H9 (cell line): ENCODE measurements around the gene NRXN3. TPM values are rescaled to one million over a fixed set of nuclear protein-coding genes. Genes with fewer than 3 reads are reported as not detected.

ENCODE experiments used
- DNase-seq: peaks from one replicate; pipeline ENCODE4 v3.0.0-alpha.2; 2017
- H2AFZ ChIP-seq: one replicate; pipeline ENCODE4 v1.6.1; 2013; ENCODE audit warnings: mild to moderate bottlenecking, low read length, control low read depth, moderate library complexity
- H2AK5ac ChIP-seq: 2 replicates; pipeline ENCODE4 v1.6.1; 2013; ENCODE audit warnings: low read length, control low read depth, mixed read lengths; ENCODE audit not compliant: insufficient read length
- H2BK120ac ChIP-seq: one replicate; pipeline ENCODE4 v1.6.1; 2013; ENCODE audit warnings: low read depth, mild to moderate bottlenecking, low read length, control low read depth, inconsistent platforms; ENCODE audit not compliant: poor library complexity, severe bottlenecking
- H2BK12ac ChIP-seq: 2 replicates; pipeline ENCODE4 v1.6.1; 2013; ENCODE audit warnings: low read length, control low read depth, mixed read lengths, low read depth; ENCODE audit not compliant: insufficient read length
- H2BK15ac ChIP-seq: 2 replicates; pipeline ENCODE4 v1.6.1; 2013; ENCODE audit warnings: low read depth, low read length, control low read depth
- H2BK20ac ChIP-seq: one replicate; pipeline ENCODE4 v1.6.1; 2013; ENCODE audit warnings: low read depth, mild to moderate bottlenecking, low read length, control low read depth, inconsistent platforms; ENCODE audit not compliant: poor library complexity, severe bottlenecking
- H2BK5ac ChIP-seq: 2 replicates; pipeline ENCODE4 v1.6.1; 2013; ENCODE audit warnings: low read length, control low read depth, mixed read lengths; ENCODE audit not compliant: insufficient read length
- H3K14ac ChIP-seq: 2 replicates; pipeline ENCODE4 v1.6.1; 2013; ENCODE audit warnings: low read length, control low read depth; ENCODE audit not compliant: insufficient read depth
- H3K18ac ChIP-seq: 2 replicates; pipeline ENCODE4 v1.6.1; 2013; ENCODE audit warnings: low read depth, mild to moderate bottlenecking, mixed read lengths, low read length, control low read depth; ENCODE audit not compliant: insufficient read length
- H3K23ac ChIP-seq: 2 replicates; pipeline ENCODE4 v1.6.1; 2013; ENCODE audit warnings: low read length, control low read depth, mixed read lengths, low read depth; ENCODE audit not compliant: insufficient read length
- H3K23me2 ChIP-seq: 2 replicates; pipeline ENCODE4 v1.6.1; 2013; ENCODE audit warnings: low read depth, mild to moderate bottlenecking, mixed read lengths, low read length, control low read depth; ENCODE audit not compliant: insufficient read length, poor library complexity, severe bottlenecking
- H3K27ac ChIP-seq: 2 replicates; pipeline ENCODE4 v1.5.1; 2013; ENCODE audit warnings: low read length, control low read depth, mixed read lengths, low read depth; ENCODE audit not compliant: insufficient read length
- H3K27me3 ChIP-seq: 2 replicates; pipeline ENCODE4 v1.6.1; 2013; ENCODE audit warnings: low read length, control low read depth, inconsistent platforms; ENCODE audit not compliant: insufficient read depth
- H3K4ac ChIP-seq: 2 replicates; pipeline ENCODE4 v1.6.1; 2013; ENCODE audit warnings: low read depth, mild to moderate bottlenecking, control low read depth, inconsistent platforms, low read length, moderate library complexity
- H3K4me1 ChIP-seq: 2 replicates; pipeline ENCODE4 v1.6.1; 2013; ENCODE audit warnings: low read length, control low read depth, inconsistent platforms; ENCODE audit not compliant: insufficient read depth
- H3K4me2 ChIP-seq: 2 replicates; pipeline ENCODE4 v1.6.1; 2013; ENCODE audit warnings: low read length, control low read depth, mixed read lengths; ENCODE audit not compliant: insufficient read length, insufficient read depth
- H3K56ac ChIP-seq: 2 replicates; pipeline ENCODE4 v1.6.1; 2013; ENCODE audit warnings: low read depth, mild to moderate bottlenecking, mixed read lengths, low read length, control low read depth; ENCODE audit not compliant: insufficient read length
- H3K79me1 ChIP-seq: 2 replicates; pipeline ENCODE4 v1.6.1; 2013; ENCODE audit warnings: low read depth, mild to moderate bottlenecking, moderate library complexity, low read length, control low read depth, inconsistent platforms; ENCODE audit not compliant: insufficient read depth, poor library complexity, severe bottlenecking
- H3K79me2 ChIP-seq: 2 replicates; pipeline ENCODE4 v1.6.1; 2013; ENCODE audit warnings: low read length, control low read depth, inconsistent platforms; ENCODE audit not compliant: insufficient read depth
- H3K9ac ChIP-seq: 2 replicates; pipeline ENCODE4 v1.6.1; 2013; ENCODE audit warnings: low read length, control low read depth, mixed read lengths; ENCODE audit not compliant: insufficient read length; ENCODE audit errors: extremely low read depth
- H3K9me3 ChIP-seq: one replicate; pipeline ENCODE4 v1.6.1; 2013; ENCODE audit warnings: low read depth, low read length, inconsistent platforms; ENCODE audit not compliant: control insufficient read depth
- H3T11ph ChIP-seq: one replicate; pipeline ENCODE4 v1.6.1; 2013; ENCODE audit warnings: mild to moderate bottlenecking, low read length, control low read depth, inconsistent platforms
- H4K20me1 ChIP-seq: one replicate; pipeline ENCODE4 v1.6.1; 2013; ENCODE audit not compliant: control insufficient read depth, insufficient read length, insufficient read depth
- H4K5ac ChIP-seq: 2 replicates; pipeline ENCODE4 v1.6.1; 2013; ENCODE audit warnings: low read depth, mild to moderate bottlenecking, mixed read lengths, low read length, control low read depth; ENCODE audit not compliant: insufficient read length
- H4K8ac ChIP-seq: replicated peaks from 2 replicates; pipeline ENCODE4 v1.6.1; 2013; ENCODE audit warnings: low read length, control low read depth, mixed read lengths, low read depth; ENCODE audit not compliant: insufficient read length
- H4K91ac ChIP-seq: 2 replicates; pipeline ENCODE4 v1.6.1; 2013; ENCODE audit warnings: low read depth, mild to moderate bottlenecking, moderate library complexity, mixed read lengths, low read length, control low read depth; ENCODE audit not compliant: insufficient read length
- H3K27ac Mint-ChIP-seq, 3 experiments: 2 replicates in 2 of 3; 3 replicates in 1 of 3; pipeline ENCODE4 v1.8.0; 2020 to 2021; ENCODE audit warnings: mixed read lengths in 3 of 3, mild to moderate bottlenecking in 1 of 3, moderate library complexity in 1 of 3
- H3K27me3 Mint-ChIP-seq: 2 replicates; pipeline ENCODE4 v1.8.0; 2021; ENCODE audit warnings: low read depth, mild to moderate bottlenecking, moderate library complexity, mixed read lengths
- H3K36me3 Mint-ChIP-seq, 3 experiments: 2 replicates in 2 of 3; 3 replicates in 1 of 3; pipeline ENCODE4 v1.8.0; 2020 to 2021; ENCODE audit warnings: low read depth in 3 of 3, mixed read lengths in 3 of 3; ENCODE audit not compliant: insufficient read depth in 1 of 3
- H3K4me1 Mint-ChIP-seq, 2 experiments: 2 replicates each; pipeline ENCODE4 v1.8.0; 2020; ENCODE audit warnings: mixed read lengths in 2 of 2
- H3K4me3 Mint-ChIP-seq, 2 experiments: 2 replicates in 1 of 2; 3 replicates in 1 of 2; pipeline ENCODE4 v1.8.0; 2020 to 2021; ENCODE audit warnings: mild to moderate bottlenecking in 2 of 2, mixed read lengths in 2 of 2, moderate library complexity in 1 of 2
- H3K9me3 Mint-ChIP-seq, 2 experiments: 2 replicates in 1 of 2; 3 replicates in 1 of 2; pipeline ENCODE4 v1.8.0; 2020; ENCODE audit warnings: mild to moderate bottlenecking in 2 of 2, mixed read lengths in 2 of 2, moderate library complexity in 1 of 2
- WGBS: extraction: QIAGEN DNeasy Blood & Tissue Kit; methylation state at CpG from one replicate; pipeline ENCODE4 v1.1.7; 2013; ENCODE audit warnings: missing lambda C conversion rate, low lambda C conversion rate, mixed read lengths; ENCODE audit not compliant: insufficient read length; ENCODE audit errors: extremely low coverage; 5-methylcytosine and 5-hydroxymethylcytosine counted together
- total RNA-seq: library from RNA; stranded (reverse); gene quantifications from 2 replicates; pipeline ENCODE4 v1.2.1, GENCODE V29; 2021
- TF ChIP-seq, protein P1 (sequence below): fragments of 200-600 bp; sonication (generic); conservative IDR thresholded peaks from 3 replicates; pipeline ENCODE4 v1.8.0; 2021; ENCODE audit warnings: antibody characterized with exemption, mild to moderate bottlenecking

Gene NRXN3
- total RNA-seq, 1 experiment from 2014 or later: 1.8 TPM

GRCh38 chr14:79641371-79641770 is 1471.2 kb downstream of the NRXN3 start:
- no peaks in the 10 kb centered on the region for H4K20me1 ChIP-seq
- no peak for DNase-seq
- no peak overlapping the region for H3K9ac ChIP-seq
- Mint-ChIP-seq H3K9me3 (no peaks in the 10 kb centered on the region; a peak in 1 of 5 replicates), H3K4me3 (no peak overlapping the region), H3K27me3 (peaks cover 2% of the 10 kb centered on the region; the same call in 1 of the 2 replicates), H3K27ac (no peak overlapping the region), H3K4me1 (no peaks in the 10 kb centered on the region), H3K36me3 (no peaks in the 10 kb centered on the region)
- no peaks in the 10 kb centered on the region for H3K79me1 ChIP-seq
- H2BK5ac ChIP-seq: no peak overlapping the region
- no peak overlapping the region for H3K14ac ChIP-seq
- H2BK20ac ChIP-seq: no peak overlapping the region
- no peak overlapping the region for H2BK15ac ChIP-seq
- no peak overlapping the region for H2AK5ac ChIP-seq
- no peak overlapping the region for H3K4me2 ChIP-seq
- no peak overlapping the region for H2BK120ac ChIP-seq
- H3K18ac ChIP-seq: no peak overlapping the region
- H3K23me2 ChIP-seq: no peaks in the 10 kb centered on the region
- H4K8ac ChIP-seq: no peak overlapping the region
- H4K5ac ChIP-seq: no peak overlapping the region
- H3T11ph ChIP-seq: no peak overlapping the region
- no peak overlapping the region for H2AFZ ChIP-seq
- H2BK12ac ChIP-seq: no peak overlapping the region
- no peaks in the 10 kb centered on the region for H3K4me1 ChIP-seq
- no peaks in the 10 kb centered on the region for H3K9me3 ChIP-seq
- WGBS: no CpG with 5 or more reads among the region's 4 CpGs
- no peak overlapping the region for H3K56ac ChIP-seq
- no peak overlapping the region for H3K27ac ChIP-seq
- TF ChIP-seq, protein P1, sequence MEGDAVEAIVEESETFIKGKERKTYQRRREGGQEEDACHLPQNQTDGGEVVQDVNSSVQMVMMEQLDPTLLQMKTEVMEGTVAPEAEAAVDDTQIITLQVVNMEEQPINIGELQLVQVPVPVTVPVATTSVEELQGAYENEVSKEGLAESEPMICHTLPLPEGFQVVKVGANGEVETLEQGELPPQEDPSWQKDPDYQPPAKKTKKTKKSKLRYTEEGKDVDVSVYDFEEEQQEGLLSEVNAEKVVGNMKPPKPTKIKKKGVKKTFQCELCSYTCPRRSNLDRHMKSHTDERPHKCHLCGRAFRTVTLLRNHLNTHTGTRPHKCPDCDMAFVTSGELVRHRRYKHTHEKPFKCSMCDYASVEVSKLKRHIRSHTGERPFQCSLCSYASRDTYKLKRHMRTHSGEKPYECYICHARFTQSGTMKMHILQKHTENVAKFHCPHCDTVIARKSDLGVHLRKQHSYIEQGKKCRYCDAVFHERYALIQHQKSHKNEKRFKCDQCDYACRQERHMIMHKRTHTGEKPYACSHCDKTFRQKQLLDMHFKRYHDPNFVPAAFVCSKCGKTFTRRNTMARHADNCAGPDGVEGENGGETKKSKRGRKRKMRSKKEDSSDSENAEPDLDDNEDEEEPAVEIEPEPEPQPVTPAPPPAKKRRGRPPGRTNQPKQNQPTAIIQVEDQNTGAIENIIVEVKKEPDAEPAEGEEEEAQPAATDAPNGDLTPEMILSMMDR: no peak
- no peaks in the 10 kb centered on the region for H3K27me3 ChIP-seq
- H3K4ac ChIP-seq: no peak overlapping the region
- H3K79me2 ChIP-seq: no peaks in the 10 kb centered on the region
- H4K91ac ChIP-seq: no peak overlapping the region
- no peak overlapping the region for H3K23ac ChIP-seq
